H1 (cell line): Measurements from ENCODE around the gene ZNF536. TPM values are rescaled to one million over a fixed set of nuclear protein-coding genes. Genes with fewer than 3 reads are reported as not detected.
A peak's percentile ranks its signal among the peaks of the same experiment; 100 is the strongest.

Experiments used
- CTCF ChIA-PET: fragments of 300-600 bp; sonication (Branson Sonifier 250); formaldehyde crosslinking; loops from one replicate; lab custom pipeline; 2021; ENCODE audit not compliant: partially characterized antibody; lab: Charles Lee
- POLR2A ChIA-PET: fragments of 300-600 bp; sonication (Branson Sonifier 250); formaldehyde crosslinking; loops from one replicate; lab custom pipeline; 2021; ENCODE audit warnings: inconsistent platforms; ENCODE audit not compliant: partially characterized antibody; lab: Charles Lee
- DNase-seq, 2 experiments: peaks; one replicate each; pipeline versions ENCODE4 v3.0.0 to v3.0.0-alpha.2; 2010 to 2022; ENCODE audit warnings: low spot score in 2 of 2, low read depth in 1 of 2, mixed read lengths in 1 of 2
- FAIRE-seq: peaks from 2 replicates; lab custom pipeline; 2011; peaks lifted over from hg19 to GRCh38; lab: Jason Lieb, UNC
- H2AFZ ChIP-seq: 2 replicates; pipeline ENCODE4 v1.8.1; 2012; ENCODE audit warnings: low read length, inconsistent platforms
- H2AK5ac ChIP-seq: 2 replicates; pipeline ENCODE4 v1.6.1; 2013; ENCODE audit warnings: low read depth, low read length
- H2BK120ac ChIP-seq: replicated peaks from 2 replicates; pipeline ENCODE3; 2013; ENCODE audit warnings: low read depth, low read length, inconsistent platforms
- H2BK12ac ChIP-seq: 2 replicates; pipeline ENCODE4 v1.6.1; 2013; ENCODE audit warnings: low read depth, low read length
- H2BK15ac ChIP-seq: 2 replicates; pipeline ENCODE4 v1.6.1; 2013; ENCODE audit warnings: low read length
- H2BK20ac ChIP-seq: 2 replicates; pipeline ENCODE4 v1.6.1; 2013; ENCODE audit warnings: low read length
- H2BK5ac ChIP-seq: 2 replicates; pipeline ENCODE4 v1.6.1; 2013; ENCODE audit warnings: low read depth, low read length
- H3K14ac ChIP-seq: 2 replicates; pipeline ENCODE4 v1.6.1; 2013; ENCODE audit warnings: inconsistent platforms; ENCODE audit not compliant: insufficient read length
- H3K18ac ChIP-seq: 2 replicates; pipeline ENCODE4 v1.6.1; 2013; ENCODE audit warnings: low read length; ENCODE audit errors: extremely low read depth
- H3K23ac ChIP-seq: 2 replicates; pipeline ENCODE4 v1.6.1; 2013; ENCODE audit warnings: inconsistent platforms; ENCODE audit not compliant: insufficient read length
- H3K23me2 ChIP-seq: 2 replicates; pipeline ENCODE4 v1.6.1; 2013; ENCODE audit warnings: low read depth, low read length
- H3K27ac ChIP-seq: 2 replicates; pipeline ENCODE4 v1.6.1; 2011; ENCODE audit warnings: low read depth, low read length, inconsistent platforms
- H3K27me3 ChIP-seq, 4 experiments: replicated peaks in 1 of 4; 1 replicate in 1 of 4; 2 replicates in 3 of 4; pipeline versions ENCODE4 v1.6.1 to v1.8.1; 2011 to 2013; ENCODE audit warnings: low read length in 3 of 4, mild to moderate bottlenecking in 3 of 4, inconsistent platforms in 2 of 4, mixed read lengths in 2 of 4, moderate library complexity in 1 of 4; ENCODE audit not compliant: control insufficient read depth in 3 of 4, insufficient read depth in 3 of 4; ENCODE audit errors: extremely low read depth in 1 of 4
- H3K36me3 ChIP-seq, 4 experiments: 2 replicates each; pipeline versions ENCODE4 v1.6.1 to v1.8.1; 2011 to 2013; ENCODE audit warnings: mild to moderate bottlenecking in 4 of 4, low read length in 3 of 4, moderate library complexity in 2 of 4, control low read depth in 1 of 4, inconsistent platforms in 1 of 4; ENCODE audit not compliant: insufficient read depth in 4 of 4, control insufficient read depth in 2 of 4
- H3K4ac ChIP-seq: replicated peaks from 2 replicates; pipeline ENCODE3; 2013; ENCODE audit warnings: low read length, low read depth, mixed read lengths, inconsistent platforms; ENCODE audit not compliant: insufficient read length
- H3K4me1 ChIP-seq, 4 experiments: replicated peaks in 1 of 4; 1 replicate in 1 of 4; 2 replicates in 3 of 4; pipeline versions ENCODE4 v1.6.1 to v1.8.1; 2011 to 2013; ENCODE audit warnings: low read length in 3 of 4, inconsistent platforms in 2 of 4, mixed read lengths in 1 of 4; ENCODE audit not compliant: insufficient read depth in 4 of 4, control insufficient read depth in 3 of 4
- H3K4me2 ChIP-seq, 2 experiments: 2 replicates each; pipeline versions ENCODE4 v1.6.1 to v1.8.1; 2011 to 2013; ENCODE audit warnings: low read depth in 2 of 2, low read length in 2 of 2, control low read depth in 1 of 2, inconsistent platforms in 1 of 2, mild to moderate bottlenecking in 1 of 2; ENCODE audit not compliant: insufficient read depth in 1 of 2
- H3K4me3 ChIP-seq, 4 experiments: fragments of 200-600, 300-600 bp in 1 of 4; sonication (generic), shearing (Covaris generic), sonication (Bioruptor Twin) in 1 of 4; 2 replicates each; pipeline versions ENCODE4 v1.5.1 to v1.8.1; 2011 to 2016; ENCODE audit warnings: low read length in 4 of 4, low read depth in 3 of 4, control low read depth in 2 of 4, inconsistent platforms in 2 of 4, mild to moderate bottlenecking in 2 of 4, mixed read lengths in 1 of 4, moderate library complexity in 1 of 4; ENCODE audit not compliant: insufficient read depth in 2 of 4; ENCODE audit errors: extremely low read depth in 1 of 4
- H3K56ac ChIP-seq: replicated peaks from 2 replicates; pipeline ENCODE3; 2013; ENCODE audit warnings: low read depth, mild to moderate bottlenecking, mixed read lengths, low read length, inconsistent platforms; ENCODE audit not compliant: insufficient read length
- H3K79me1 ChIP-seq: 2 replicates; pipeline ENCODE4 v1.6.1; 2013; ENCODE audit warnings: low read depth, low read length, control low read depth
- H3K79me2 ChIP-seq, 2 experiments: 2 replicates each; pipeline versions ENCODE4 v1.6.1 to v1.8.1; 2012 to 2013; ENCODE audit warnings: low read length in 2 of 2, mild to moderate bottlenecking in 2 of 2, inconsistent platforms in 1 of 2; ENCODE audit not compliant: insufficient read depth in 2 of 2, control insufficient read depth in 1 of 2
- H3K9ac ChIP-seq, 4 experiments: replicated peaks in 1 of 4; 1 replicate in 1 of 4; 2 replicates in 3 of 4; pipeline versions ENCODE4 v1.6.1 to v1.8.1; 2011 to 2013; ENCODE audit warnings: low read depth in 3 of 4, low read length in 3 of 4, control low read depth in 2 of 4, mild to moderate bottlenecking in 2 of 4, moderate library complexity in 2 of 4, inconsistent platforms in 1 of 4; ENCODE audit errors: extremely low read depth in 1 of 4
- H3K9me3 ChIP-seq, 2 experiments: 2 replicates each; pipeline versions ENCODE4 v1.6.1 to v1.8.1; 2012 to 2013; ENCODE audit warnings: mild to moderate bottlenecking in 2 of 2, moderate library complexity in 2 of 2, control low read depth in 1 of 2, inconsistent platforms in 1 of 2, low read depth in 1 of 2, low read length in 1 of 2, mixed read lengths in 1 of 2; ENCODE audit not compliant: insufficient read depth in 2 of 2
- H4K20me1 ChIP-seq, 2 experiments: replicated peaks in 1 of 2; 2 replicates each; pipeline versions ENCODE3 to v1.8.1; 2011 to 2013; ENCODE audit warnings: inconsistent platforms in 2 of 2, low read length in 2 of 2, mild to moderate bottlenecking in 1 of 2; ENCODE audit not compliant: insufficient read depth in 2 of 2, control insufficient read depth in 1 of 2
- H4K5ac ChIP-seq: 2 replicates; pipeline ENCODE4 v1.6.1; 2013; ENCODE audit warnings: low read length, low read depth, mixed read lengths, inconsistent platforms; ENCODE audit not compliant: insufficient read length
- H4K8ac ChIP-seq: 2 replicates; pipeline ENCODE4 v1.8.0; 2013; ENCODE audit warnings: mild to moderate bottlenecking, moderate library complexity, low read length, inconsistent platforms; ENCODE audit not compliant: insufficient read depth; ENCODE audit errors: extremely low read depth
- H4K91ac ChIP-seq: replicated peaks from 2 replicates; pipeline ENCODE3; 2013; ENCODE audit warnings: low read length, mixed read lengths, inconsistent platforms; ENCODE audit not compliant: insufficient read length
- ASH2L ChIP-seq: fragments of 200-600, 300-600 bp; sonication (generic); IDR thresholded peaks from one replicate; pipeline ENCODE4 v1.7.1; 2017; ENCODE audit warnings: low read length
- ATF2 ChIP-seq: IDR thresholded peaks from 2 replicates; pipeline ENCODE4 v1.6.1; 2012; ENCODE audit warnings: low read length, inconsistent platforms
- BACH1 ChIP-seq: IDR thresholded peaks from 2 replicates; pipeline ENCODE4 v1.6.1; 2012; ENCODE audit warnings: low read length, improper control_type of control experiment
- CBX8 ChIP-seq: fragments of 300-800, 300-1000 bp; sonication (generic); IDR thresholded peaks from 2 replicates; pipeline ENCODE4 v1.7.1; 2016; ENCODE audit warnings: low read depth, low read length, borderline replicate concordance
- CEBPB ChIP-seq: IDR thresholded peaks from 2 replicates; pipeline ENCODE4 v1.6.1; 2012; ENCODE audit warnings: low read depth, low read length
- CTBP2 ChIP-seq: IDR thresholded peaks from 2 replicates; pipeline ENCODE4 v1.7.0; 2011; ENCODE audit warnings: borderline replicate concordance, mild to moderate bottlenecking, moderate library complexity, mixed read lengths, low read length; ENCODE audit not compliant: insufficient read depth, insufficient read length
- EP300 ChIP-seq, 2 experiments: IDR thresholded peaks; 1 replicate in 1 of 2; 2 replicates in 1 of 2; pipeline ENCODE4 v1.6.1; 2011 to 2012; ENCODE audit warnings: low read depth in 2 of 2, low read length in 2 of 2, mild to moderate bottlenecking in 2 of 2, borderline replicate concordance in 1 of 2, inconsistent platforms in 1 of 2, moderate library complexity in 1 of 2
- HDAC2 ChIP-seq, 2 experiments: fragments of 300-600 bp in 1 of 2; sonication (generic) in 1 of 2; IDR thresholded peaks; 2 replicates each; pipeline ENCODE4 v1.6.1; 2011 to 2012; ENCODE audit warnings: low read depth in 2 of 2, low read length in 2 of 2, mild to moderate bottlenecking in 2 of 2, moderate library complexity in 2 of 2, borderline replicate concordance in 1 of 2, inconsistent platforms in 1 of 2
- SIN3A ChIP-seq, 2 experiments: IDR thresholded peaks in 1 of 2; conservative IDR thresholded peaks in 1 of 2; 2 replicates each; pipeline ENCODE4 v1.6.1; 2011 to 2012; ENCODE audit warnings: low read length in 2 of 2, improper control_type of control experiment in 1 of 2, low read depth in 1 of 2, mild to moderate bottlenecking in 1 of 2
- TCF12 ChIP-seq: IDR thresholded peaks from 2 replicates; pipeline ENCODE4 v1.6.1; 2011; ENCODE audit warnings: low read depth, mild to moderate bottlenecking, low read length
- YY1 ChIP-seq: IDR thresholded peaks from 2 replicates; pipeline ENCODE4 v1.6.1; 2011; ENCODE audit warnings: low read depth, mild to moderate bottlenecking, low read length
- ZNF274 ChIP-seq: IDR thresholded peaks from 2 replicates; pipeline ENCODE4 v1.7.0; 2012; ENCODE audit warnings: low read length, borderline replicate concordance; ENCODE audit errors: extremely low read depth
- WGBS, 2 experiments: shearing (Covaris generic) in 1 of 2; methylation state at CpG; one replicate each; pipeline versions ENCODE4 v1.1.6 to v1.1.7; 2013 to 2015; ENCODE audit warnings: low lambda C conversion rate in 2 of 2, mixed read lengths in 2 of 2, inconsistent platforms in 1 of 2, low coverage in 1 of 2, missing lambda C conversion rate in 1 of 2; ENCODE audit not compliant: insufficient replicate concordance in 2 of 2, insufficient coverage in 1 of 2, insufficient read length in 1 of 2; ENCODE audit errors: extremely low coverage in 1 of 2, missing lambda C conversion rate in 1 of 2; 5-methylcytosine and 5-hydroxymethylcytosine counted together
- polyA plus RNA-seq, 7 experiments: library from polyadenylated mRNA; depleted of rRNA in 3 of 7; stranded (reverse) in 5 of 7; unstranded in 2 of 7; fragments of >200 nt in 5 of 7; fragments of 200-250 nt in 2 of 7; gene quantifications; 1 replicate in 5 of 7; 2 replicates in 1 of 7; 4 replicates in 1 of 7; pipeline versions ENCODE4 v1.2.1 to v1.2.3, GENCODE V29; 2011 to 2013; ENCODE audit warnings: missing spikeins in 2 of 7, mixed read lengths in 2 of 7
- total RNA-seq: library from RNA; stranded (reverse); fragmentation: NEBNext Ultra II Directional; extraction: Animal tissue kit (Norgen Biotek cat#: 25700); gene quantifications from 2 replicates; pipeline ENCODE4 v1.2.1, GENCODE V29; 2021

ZNF536 gene
- total and polyA plus RNA-seq, 2 of the 8 experiments (the other 6 are each of a cell fraction or from before 2014, with no cell fraction given), result 0.09 to 0.11 TPM

- Histone ChIP-seq H3K79me1 (no peaks in the 10 kb centered on the region), H3K4me3 (no peak overlapping the region), H2BK120ac (no peak overlapping the region), H3K18ac (no peak overlapping the region), H3K9me3 (no peaks in the 10 kb centered on the region), H3K4ac (no peak overlapping the region), H3K23me2 (no peaks in the 10 kb centered on the region), H3K9ac (no peak overlapping the region), H3K27ac (no peak overlapping the region), H2BK5ac (no peak overlapping the region), H4K20me1 (no peaks in the 10 kb centered on the region), H3K36me3 (no peaks in the 10 kb centered on the region), H3K27me3 (no peaks in the 10 kb centered on the region), H3K56ac (no peak overlapping the region), H2BK20ac (no peak overlapping the region), H4K5ac (no peak overlapping the region), H3K23ac (no peak overlapping the region), H3K79me2 (no peaks in the 10 kb centered on the region), H2AFZ (no peak overlapping the region), H2BK15ac (no peak overlapping the region; the same call in 1 of the 2 replicates), H4K8ac (no peak overlapping the region), H3K14ac (no peak overlapping the region), H3K4me1 (no peaks in the 10 kb centered on the region), H2BK12ac (no peak overlapping the region), H4K91ac (no peak overlapping the region), H2AK5ac (no peak overlapping the region), H3K4me2 (no peak overlapping the region)
- POLR2A ChIA-PET, result no interaction called here
- DNase-seq (peak in 1 of 2 experiments; percentile 10), FAIRE-seq (no peak)
- CTCF ChIA-PET, result interaction anchor here (0.6 to 1.4 kb wide), 4 partner anchors 9 to 727 kb away, joined by 3 read pairs; no protein-coding TSS in a partner anchor
- WGBS, 2 experiments, result 67% methylated on average over 2 of the region's 2 CpGs; no CpG with 5 or more reads in 1 of the 2 experiments
- TF ChIP-seq ASH2L (no peak), ATF2 (no peak), TCF12 (no peak), YY1 (no peak), BACH1 (no peak), SIN3A (conservative IDR thresholded peaks at IDR 0.05 in 1 of 2, IDR thresholded peaks at IDR 0.05 in 1 of 2; ENCODE audit: low read depth in 1 of 2, low read length in 2 of 2) (no peak), CEBPB (no peak), HDAC2 (IDR thresholded peaks at IDR 0.05; ENCODE audit: borderline replicate concordance in 1 of 2, low read depth in 2 of 2, low read length in 2 of 2) (no peak), CBX8 (no peak), EP300 (IDR thresholded peaks at IDR 0.05; ENCODE audit: borderline replicate concordance in 1 of 2, low read depth in 2 of 2, low read length in 2 of 2) (no peak), CTBP2 (no peak), ZNF274 (no peak)
Measured at GRCh38 chr19:30416375-30416774, 44.2 kb downstream of the ZNF536 start.
